Fibroblast of lung (primary cell): ENCODE measurements around the gene NCK2. TPM values are rescaled to one million over a fixed set of nuclear protein-coding genes. Genes with fewer than 3 reads are reported as not detected.

Experiments
- DNase-seq, 2 donors: peaks; one replicate each; pipeline versions ENCODE4 v3.0.0 to v3.0.0-alpha.2; 2010; ENCODE audit warnings: low read depth in 2 of 2
- H2AFZ ChIP-seq: 2 replicates; pipeline ENCODE4 v1.5.1; 2012; ENCODE audit warnings: low read length, control low read depth, inconsistent platforms
- H3K27ac ChIP-seq: 2 replicates; pipeline ENCODE4 v1.5.1; 2011; ENCODE audit warnings: low read length, control low read depth; ENCODE audit not compliant: insufficient read depth
- H3K27me3 ChIP-seq: 2 replicates; pipeline ENCODE4 v1.5.1; 2011; ENCODE audit warnings: mild to moderate bottlenecking, low read length; ENCODE audit not compliant: control insufficient read depth, insufficient read depth
- H3K36me3 ChIP-seq: 2 replicates; pipeline ENCODE4 v1.5.1; 2011; ENCODE audit warnings: low read length; ENCODE audit not compliant: control insufficient read depth, insufficient read depth
- H3K4me1 ChIP-seq: 2 replicates; pipeline ENCODE4 v1.5.1; 2011; ENCODE audit warnings: low read length; ENCODE audit not compliant: control insufficient read depth, insufficient read depth; ENCODE audit errors: extremely low read depth
- H3K4me2 ChIP-seq: 2 replicates; pipeline ENCODE4 v1.5.1; 2011; ENCODE audit warnings: low read length, control low read depth; ENCODE audit not compliant: insufficient read depth; ENCODE audit errors: extremely low read depth
- H3K4me3 ChIP-seq, 4 experiments: fragments of 200-600 bp in 1 of 4; sonication (generic) in 1 of 4; replicated peaks in 1 of 4; 2 replicates each; pipeline ENCODE4 v1.5.1; 2011 to 2016; ENCODE audit warnings: low read length in 4 of 4, low read depth in 3 of 4, mild to moderate bottlenecking in 3 of 4, control low read depth in 2 of 4, inconsistent platforms in 1 of 4, mixed read lengths in 1 of 4; ENCODE audit not compliant: insufficient read depth in 1 of 4; ENCODE audit errors: control extremely low read depth in 1 of 4
- H3K79me2 ChIP-seq: 2 replicates; pipeline ENCODE4 v1.5.1; 2012; ENCODE audit warnings: mild to moderate bottlenecking, low read length, inconsistent platforms; ENCODE audit not compliant: control insufficient read depth, insufficient read depth
- H3K9ac ChIP-seq: 2 replicates; pipeline ENCODE4 v1.5.1; 2011; ENCODE audit warnings: mild to moderate bottlenecking, low read length, control low read depth; ENCODE audit not compliant: insufficient read depth
- H3K9me3 ChIP-seq: 2 replicates; pipeline ENCODE4 v1.5.1; 2012; ENCODE audit warnings: low read depth, low read length; ENCODE audit not compliant: control insufficient read depth, insufficient read depth
- H4K20me1 ChIP-seq: 2 replicates; pipeline ENCODE4 v1.5.1; 2011; ENCODE audit warnings: low read length; ENCODE audit not compliant: control insufficient read depth, insufficient read depth; ENCODE audit errors: extremely low read depth
- CTCF ChIP-seq, 2 donors: IDR thresholded peaks in 1 of 2; conservative IDR thresholded peaks in 1 of 2; 1 replicate in 1 of 2; 2 replicates in 1 of 2; pipeline ENCODE4 v1.5.1; 2011 to 2012; ENCODE audit warnings: low read length in 2 of 2, control low read depth in 1 of 2, inconsistent platforms in 1 of 2, low read depth in 1 of 2, mild to moderate bottlenecking in 1 of 2
- EZH2 ChIP-seq: IDR thresholded peaks from 2 replicates; pipeline ENCODE4 v1.5.1; 2012; ENCODE audit warnings: low read length, control low read depth, mild to moderate bottlenecking; ENCODE audit errors: missing control alignments
- polyA plus RNA-seq, 2 donors: library from polyadenylated mRNA; depleted of rRNA in 1 of 2; stranded (reverse) in 1 of 2; unstranded in 1 of 2; fragments of >200 nt; gene quantifications; 2 replicates each; pipeline ENCODE4 v1.2.1, GENCODE V29; 2011 to 2012; ENCODE audit warnings: missing spikeins in 1 of 2
- total RNA-seq: library from RNA; depleted of rRNA; stranded (reverse); fragments of >200 nt; gene quantifications from 2 replicates; pipeline ENCODE4 v1.2.1, GENCODE V29; 2014

Gene NCK2
- total and polyA plus RNA-seq, 2 donors (not counting 1 experiment from before 2014, with no cell fraction given), result 25.4 to 51.3 TPM

DNA sequence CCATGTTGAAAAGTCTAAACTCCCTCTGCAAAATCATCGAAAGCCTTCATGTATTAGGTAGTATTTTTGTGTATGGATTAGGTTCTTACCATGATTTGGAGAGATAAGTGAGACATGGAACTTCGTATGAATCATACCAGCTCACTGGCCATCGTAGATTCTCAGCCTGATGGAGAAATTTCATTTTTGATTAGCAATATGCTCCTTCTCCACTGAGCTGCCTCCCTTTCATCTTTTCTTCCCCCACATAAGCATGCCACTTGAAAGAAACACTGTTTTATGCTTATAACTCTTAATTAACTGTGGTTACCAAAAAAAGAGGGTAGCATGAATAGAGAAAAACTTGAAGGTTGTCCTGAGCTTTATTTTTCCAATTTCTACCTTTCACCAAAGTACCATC is 111.9 kb downstream of the NCK2 start:
- H3K79me2 ChIP-seq, result no peaks in the 10 kb centered on the region
- H4K20me1 ChIP-seq, result no peaks in the 10 kb centered on the region

DNA sequence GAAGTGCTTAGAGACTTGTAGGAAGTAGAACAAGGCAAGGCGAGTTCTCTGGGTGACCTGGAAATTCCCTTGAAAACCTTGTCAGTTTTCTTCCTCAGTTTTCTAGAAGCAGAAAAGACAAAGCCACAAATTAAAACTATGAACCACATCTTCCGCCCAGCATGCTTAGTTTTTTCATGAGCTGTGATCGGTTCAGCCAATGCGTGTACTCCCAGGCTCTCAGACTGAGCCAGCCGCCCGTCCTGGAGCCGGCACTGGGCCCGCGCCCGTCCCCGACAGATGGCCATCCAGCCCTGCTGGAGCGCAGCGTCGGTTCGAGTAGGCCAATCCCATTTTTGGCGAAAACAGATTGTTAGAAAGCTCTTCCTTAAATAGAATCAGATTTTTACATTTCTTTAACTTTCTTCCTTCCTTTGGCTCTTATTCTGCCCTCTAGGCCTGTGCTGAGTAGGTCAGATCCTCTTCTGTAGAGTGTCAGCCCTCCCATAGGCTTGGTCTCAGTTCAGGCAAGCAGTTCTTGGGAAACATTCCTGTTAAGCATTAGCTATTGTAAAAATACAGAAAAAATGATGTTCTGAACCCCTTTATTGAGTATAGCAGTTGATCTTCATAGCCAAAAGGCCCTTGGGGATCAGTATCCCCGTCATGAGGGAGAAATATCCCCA is 112.5 kb downstream of the NCK2 start:
- TF ChIP-seq CTCF (conservative IDR thresholded peaks at IDR 0.05 in 1 of 2, IDR thresholded peaks at IDR 0.05 in 1 of 2; ENCODE audit: low read depth in 1 of 2, low read length in 2 of 2), result no peak
- TF ChIP-seq EZH2, result no peak
- no peak for DNase-seq
- Histone ChIP-seq H3K4me2 (no peak overlapping the region), H3K27me3 (no peaks in the 10 kb centered on the region), H4K20me1 (no peaks in the 10 kb centered on the region), H3K4me3 (no peak overlapping the region), H3K4me1 (peaks cover 4% of the 10 kb centered on the region), H3K27ac (peak overlapping the region; percentile 22), H3K9me3 (no peaks in the 10 kb centered on the region), H3K79me2 (no peaks in the 10 kb centered on the region), H3K9ac (no peak overlapping the region), H2AFZ (no peak overlapping the region), H3K36me3 (no peaks in the 10 kb centered on the region)

More for the DNA sequence above, 111.9 kb downstream of the NCK2 start:
- H3K27ac ChIP-seq, result peak overlapping the region; percentile 22
- no peak overlapping the region for H2AFZ ChIP-seq
- no peaks in the 10 kb centered on the region for H3K9me3 ChIP-seq
- peaks cover 4% of the 10 kb centered on the region for H3K4me1 ChIP-seq
- DNase-seq, result no peak
- no peaks in the 10 kb centered on the region for H3K36me3 ChIP-seq
- H3K27me3 ChIP-seq, result no peaks in the 10 kb centered on the region
- H3K4me2 ChIP-seq, result peak overlapping the region; percentile 72
- peak overlapping the region in 2 of 4 experiments; percentile 6 to 15 for H3K4me3 ChIP-seq
- TF ChIP-seq CTCF (conservative IDR thresholded peaks at IDR 0.05 in 1 of 2, IDR thresholded peaks at IDR 0.05 in 1 of 2; ENCODE audit: low read depth in 1 of 2, low read length in 2 of 2) (no peak), EZH2 (no peak)
- no peak overlapping the region for H3K9ac ChIP-seq

- no peak for DNase-seq
- Histone ChIP-seq H2AFZ (no peak overlapping the region), H3K36me3 (no peaks in the 10 kb centered on the region), H4K20me1 (no peaks in the 10 kb centered on the region), H3K4me1 (peaks cover 5% of the 10 kb centered on the region), H3K9ac (no peak overlapping the region), H3K9me3 (no peaks in the 10 kb centered on the region), H3K27me3 (no peaks in the 10 kb centered on the region), H3K27ac (no peak overlapping the region), H3K4me3 (no peak overlapping the region), H3K79me2 (no peaks in the 10 kb centered on the region), H3K4me2 (no peak overlapping the region)
- no peak for TF ChIP-seq EZH2
- TF ChIP-seq CTCF (conservative IDR thresholded peaks at IDR 0.05 in 1 of 2, IDR thresholded peaks at IDR 0.05 in 1 of 2; ENCODE audit: low read depth in 1 of 2, low read length in 2 of 2), result no peak
Measured at GRCh38 chr2:105858868-105859693, 114.4 kb downstream of the NCK2 start.
